HG03097 (cell line): Measurements from ENCODE around the gene RHOXF2B.

ENCODE experiments used
- ATAC-seq: cut with Tn5 transposase; IDR thresholded peaks from one replicate; pipeline ENCODE4 v1.9.1; 2021; ENCODE audit not compliant: unreplicated experiment, low FRiP score

Gene RHOXF2B

GRCh38 chrX:120022763-120023162 lies 54.7 kb downstream of the RHOXF2B start:
- ATAC-seq = no peak
